Neural crest cell (in vitro differentiated cells): Measurements from ENCODE around the gene CYSTM1. TPM values are rescaled to one million over a fixed set of nuclear protein-coding genes. Genes with fewer than 3 reads are reported as not detected.

Experiments
- DNase-seq: peaks from one replicate; pipeline ENCODE4 v3.0.0; 2021; ENCODE audit warnings: low read depth, mixed read lengths, low spot score
- H3K27ac Mint-ChIP-seq: one replicate; pipeline ENCODE4 v1.8.0; 2021; ENCODE audit warnings: mild to moderate bottlenecking, mixed read lengths; ENCODE audit not compliant: unreplicated experiment
- H3K27me3 Mint-ChIP-seq: 2 replicates; pipeline ENCODE4 v1.8.0; 2021; ENCODE audit warnings: low read depth, mild to moderate bottlenecking, mixed read lengths
- H3K36me3 Mint-ChIP-seq: 2 replicates; pipeline ENCODE4 v1.8.0; 2021; ENCODE audit warnings: low read depth, mild to moderate bottlenecking, mixed read lengths
- H3K4me1 Mint-ChIP-seq: 2 replicates; pipeline ENCODE4 v1.8.0; 2021; ENCODE audit warnings: mixed read lengths
- H3K4me3 Mint-ChIP-seq: one replicate; pipeline ENCODE4 v1.8.0; 2021; ENCODE audit warnings: mild to moderate bottlenecking, mixed read lengths
- H3K9me3 Mint-ChIP-seq: 2 replicates; pipeline ENCODE4 v1.8.0; 2021; ENCODE audit warnings: mixed read lengths
- total RNA-seq: library from RNA; stranded (reverse); gene quantifications from 2 replicates; pipeline ENCODE4 v1.2.1, GENCODE V29; 2021
- TF ChIP-seq, protein P1 (sequence below): fragments of 200-600 bp; sonication (generic); conservative IDR thresholded peaks from 2 replicates; pipeline ENCODE4 v1.5.0; 2021; ENCODE audit warnings: antibody characterized with exemption, mild to moderate bottlenecking

Gene CYSTM1
- total RNA-seq, 1 donor from 2014 or later, result 19.8 TPM

DNA sequence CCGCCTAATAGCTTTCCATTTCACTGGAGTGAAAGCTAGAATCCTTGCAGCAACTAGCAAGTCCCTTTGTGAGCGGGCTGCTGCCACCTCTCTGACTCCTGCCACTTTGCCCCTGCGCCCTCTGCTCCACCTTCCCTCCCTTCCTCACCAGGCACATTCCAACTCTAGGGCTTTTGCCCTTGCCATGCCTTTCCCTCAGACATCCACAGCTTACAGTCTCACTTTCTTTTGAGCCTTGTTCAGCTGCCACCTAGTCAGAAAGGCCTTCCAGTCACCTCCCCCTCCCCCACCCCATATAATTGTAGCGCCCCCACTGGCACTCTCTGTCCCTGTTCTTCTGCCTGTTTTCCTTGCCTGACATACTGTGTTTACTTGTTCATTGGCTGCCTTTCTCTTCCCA, 31.0 kb downstream of the CYSTM1 start:
- no peak overlapping the region for H3K27ac Mint-ChIP-seq
- no peak for DNase-seq

DNA sequence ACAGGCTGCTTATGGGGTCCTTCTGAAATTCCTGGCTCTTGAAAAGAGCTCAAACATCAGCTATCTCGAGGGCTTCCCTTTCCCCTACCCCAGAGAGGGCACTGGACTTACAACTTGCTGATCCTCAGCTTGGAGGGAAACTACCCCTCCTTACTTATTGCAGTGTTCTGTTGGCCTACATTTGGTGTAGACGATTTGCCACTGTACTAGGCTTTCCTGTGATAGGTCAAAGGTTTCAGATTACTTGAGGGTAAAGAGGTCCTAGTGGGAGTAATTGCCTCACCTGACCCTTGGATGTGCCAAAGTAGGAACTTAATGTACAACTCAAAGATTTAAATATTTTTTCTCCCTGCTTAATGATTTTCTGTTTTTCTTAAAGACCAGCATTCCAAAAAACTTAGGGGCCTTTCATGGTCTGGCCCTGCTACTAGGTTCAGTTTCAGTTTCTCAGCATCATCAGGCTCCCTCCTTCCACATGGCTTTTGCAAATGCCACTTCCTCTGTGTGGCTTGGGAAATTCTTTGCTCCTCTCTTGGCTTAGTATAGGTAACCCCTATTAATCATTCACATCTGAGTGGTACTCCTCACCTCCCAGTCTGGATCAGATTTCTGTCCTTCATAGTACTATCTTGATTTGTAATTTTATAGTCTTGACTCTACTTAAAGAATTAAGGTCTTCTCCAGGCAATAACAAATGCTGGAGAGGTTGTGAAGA, 32.4 kb downstream of the CYSTM1 start:
- DNase-seq, result no peak
- Mint-ChIP-seq H3K36me3 (no peaks in the 10 kb centered on the region), H3K9me3 (no peaks in the 10 kb centered on the region), H3K4me3 (no peak overlapping the region), H3K27me3 (no peaks in the 10 kb centered on the region), H3K27ac (no peak overlapping the region), H3K4me1 (peaks cover 5% of the 10 kb centered on the region)
- TF ChIP-seq, protein P1, sequence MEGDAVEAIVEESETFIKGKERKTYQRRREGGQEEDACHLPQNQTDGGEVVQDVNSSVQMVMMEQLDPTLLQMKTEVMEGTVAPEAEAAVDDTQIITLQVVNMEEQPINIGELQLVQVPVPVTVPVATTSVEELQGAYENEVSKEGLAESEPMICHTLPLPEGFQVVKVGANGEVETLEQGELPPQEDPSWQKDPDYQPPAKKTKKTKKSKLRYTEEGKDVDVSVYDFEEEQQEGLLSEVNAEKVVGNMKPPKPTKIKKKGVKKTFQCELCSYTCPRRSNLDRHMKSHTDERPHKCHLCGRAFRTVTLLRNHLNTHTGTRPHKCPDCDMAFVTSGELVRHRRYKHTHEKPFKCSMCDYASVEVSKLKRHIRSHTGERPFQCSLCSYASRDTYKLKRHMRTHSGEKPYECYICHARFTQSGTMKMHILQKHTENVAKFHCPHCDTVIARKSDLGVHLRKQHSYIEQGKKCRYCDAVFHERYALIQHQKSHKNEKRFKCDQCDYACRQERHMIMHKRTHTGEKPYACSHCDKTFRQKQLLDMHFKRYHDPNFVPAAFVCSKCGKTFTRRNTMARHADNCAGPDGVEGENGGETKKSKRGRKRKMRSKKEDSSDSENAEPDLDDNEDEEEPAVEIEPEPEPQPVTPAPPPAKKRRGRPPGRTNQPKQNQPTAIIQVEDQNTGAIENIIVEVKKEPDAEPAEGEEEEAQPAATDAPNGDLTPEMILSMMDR, result no peak

More for the DNA sequence above, 31.0 kb downstream of the CYSTM1 start:
- H3K27me3 Mint-ChIP-seq, result no peaks in the 10 kb centered on the region
- TF ChIP-seq, protein P1, result no peak
- H3K36me3 Mint-ChIP-seq, result no peaks in the 10 kb centered on the region
- H3K9me3 Mint-ChIP-seq, result no peaks in the 10 kb centered on the region
- peaks cover 5% of the 10 kb centered on the region for H3K4me1 Mint-ChIP-seq
- H3K4me3 Mint-ChIP-seq, result no peak overlapping the region

DNA sequence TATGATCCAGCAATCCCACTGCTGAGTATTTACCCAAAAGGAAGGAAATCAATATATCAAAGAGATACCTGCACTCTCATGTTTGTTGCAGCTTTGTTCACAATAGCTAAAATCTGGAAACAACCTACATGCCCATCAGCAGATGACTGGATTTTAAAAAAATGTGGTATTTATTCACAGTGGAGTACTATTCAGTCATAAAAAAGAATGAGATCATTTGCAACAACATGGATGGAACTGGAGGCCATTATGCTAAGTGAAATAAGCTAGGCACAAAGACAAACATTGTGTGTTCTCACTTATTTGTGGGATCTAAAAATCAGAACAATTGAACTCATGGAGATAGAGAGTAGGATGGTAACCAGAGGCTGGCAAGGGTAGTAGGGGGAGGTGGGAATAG, 33.1 kb downstream of the CYSTM1 start:
- no peaks in the 10 kb centered on the region for H3K36me3 Mint-ChIP-seq
- no peak for DNase-seq
- H3K27me3 Mint-ChIP-seq, result no peaks in the 10 kb centered on the region
- H3K4me1 Mint-ChIP-seq, result peaks cover 5% of the 10 kb centered on the region
- no peak overlapping the region for H3K4me3 Mint-ChIP-seq
- H3K9me3 Mint-ChIP-seq, result no peaks in the 10 kb centered on the region
- H3K27ac Mint-ChIP-seq, result no peak overlapping the region
- TF ChIP-seq, protein P1, result no peak

DNA sequence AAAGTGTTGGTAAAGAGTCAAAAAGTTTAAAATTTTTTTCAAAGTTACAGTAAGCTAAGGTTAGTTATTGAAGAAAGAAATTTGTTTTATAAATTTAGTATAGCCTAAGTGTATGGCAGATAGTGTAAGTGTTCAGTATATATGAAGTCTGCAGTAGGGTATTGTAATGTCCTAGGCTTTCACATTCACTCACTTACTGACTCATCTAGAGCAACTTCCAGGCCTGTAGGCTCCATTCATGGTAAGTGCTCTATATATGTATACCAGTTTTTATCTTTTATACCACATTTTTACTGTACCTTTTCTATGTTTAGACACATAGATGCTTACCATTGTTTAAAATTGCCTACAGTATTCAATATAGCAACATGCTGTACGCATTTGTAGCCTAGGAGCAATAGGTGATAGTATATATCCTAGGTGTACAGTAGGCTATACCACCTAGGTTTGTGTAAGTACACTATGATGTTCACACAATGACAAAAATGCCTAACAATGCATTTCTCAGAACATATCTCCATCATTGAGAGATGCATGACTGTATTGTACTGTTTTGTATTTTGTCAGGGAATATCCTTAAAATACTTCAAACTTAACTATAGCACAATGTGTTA, 38.5 kb downstream of the CYSTM1 start:
- TF ChIP-seq, protein P1, result no peak
- DNase-seq, result no peak
- Mint-ChIP-seq H3K4me1 (no peaks in the 10 kb centered on the region), H3K9me3 (no peaks in the 10 kb centered on the region), H3K4me3 (no peak overlapping the region), H3K27me3 (no peaks in the 10 kb centered on the region), H3K36me3 (no peaks in the 10 kb centered on the region), H3K27ac (no peak overlapping the region)

DNA sequence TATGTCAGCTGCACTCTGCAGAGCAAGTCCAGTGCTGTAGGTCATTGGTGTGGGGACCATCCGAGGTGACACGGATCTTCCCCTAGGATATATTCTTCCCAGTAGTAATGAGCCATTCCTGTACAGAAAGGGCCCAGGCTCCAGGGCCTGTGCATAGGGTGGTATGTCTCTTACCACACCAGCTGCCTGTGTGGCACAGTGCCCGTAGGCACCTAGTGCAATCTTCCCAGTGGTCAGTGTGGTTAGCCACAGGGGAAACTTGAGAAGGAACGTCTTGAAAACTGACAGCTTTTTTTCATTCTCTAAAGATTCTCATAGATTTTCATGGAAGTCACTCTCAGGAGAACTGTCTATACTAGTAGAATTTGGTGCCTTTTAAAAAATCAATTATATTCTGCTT, 39.8 kb downstream of the CYSTM1 start:
- no peak overlapping the region for H3K4me3 Mint-ChIP-seq
- DNase-seq, result no peak
- H3K9me3 Mint-ChIP-seq, result no peaks in the 10 kb centered on the region
- TF ChIP-seq, protein P1, result no peak
- no peak overlapping the region for H3K27ac Mint-ChIP-seq
- no peaks in the 10 kb centered on the region for H3K27me3 Mint-ChIP-seq
- H3K36me3 Mint-ChIP-seq, result no peaks in the 10 kb centered on the region
- no peaks in the 10 kb centered on the region for H3K4me1 Mint-ChIP-seq
